Fibroblast of lung (primary cell): ENCODE data around the gene SEC61A2.

ENCODE experiments used
- EZH2 ChIP-seq: IDR thresholded peaks from 2 replicates; pipeline ENCODE4 v1.5.1; 2012; ENCODE audit warnings: low read length, control low read depth, mild to moderate bottlenecking; ENCODE audit errors: missing control alignments
- TF ChIP-seq, protein P1 (sequence below), 2 donors: IDR thresholded peaks in 1 of 2; conservative IDR thresholded peaks in 1 of 2; 1 replicate in 1 of 2; 2 replicates in 1 of 2; pipeline ENCODE4 v1.5.1; 2011 to 2012; ENCODE audit warnings: low read length in 2 of 2, control low read depth in 1 of 2, inconsistent platforms in 1 of 2, low read depth in 1 of 2, mild to moderate bottlenecking in 1 of 2

DNA sequence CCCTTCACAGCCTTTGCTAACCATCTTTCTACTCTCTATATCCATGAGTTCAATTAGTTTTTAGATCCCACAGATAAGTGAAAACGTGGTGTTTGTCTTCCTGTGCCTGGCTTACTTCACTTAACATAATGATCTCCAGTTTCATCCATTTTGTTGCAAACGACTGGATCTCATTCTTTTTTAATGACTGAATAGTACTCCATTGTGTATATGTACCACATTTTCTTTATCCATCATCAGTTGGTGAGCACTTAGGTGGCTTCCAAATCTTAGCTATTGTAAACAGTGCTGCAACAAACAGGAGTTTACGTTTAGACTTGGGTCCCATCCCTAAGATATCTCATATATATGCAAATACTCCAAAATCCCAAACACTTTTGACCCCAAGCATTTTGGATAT is 75.6 kb downstream of the SEC61A2 start:
- TF ChIP-seq, protein P1, sequence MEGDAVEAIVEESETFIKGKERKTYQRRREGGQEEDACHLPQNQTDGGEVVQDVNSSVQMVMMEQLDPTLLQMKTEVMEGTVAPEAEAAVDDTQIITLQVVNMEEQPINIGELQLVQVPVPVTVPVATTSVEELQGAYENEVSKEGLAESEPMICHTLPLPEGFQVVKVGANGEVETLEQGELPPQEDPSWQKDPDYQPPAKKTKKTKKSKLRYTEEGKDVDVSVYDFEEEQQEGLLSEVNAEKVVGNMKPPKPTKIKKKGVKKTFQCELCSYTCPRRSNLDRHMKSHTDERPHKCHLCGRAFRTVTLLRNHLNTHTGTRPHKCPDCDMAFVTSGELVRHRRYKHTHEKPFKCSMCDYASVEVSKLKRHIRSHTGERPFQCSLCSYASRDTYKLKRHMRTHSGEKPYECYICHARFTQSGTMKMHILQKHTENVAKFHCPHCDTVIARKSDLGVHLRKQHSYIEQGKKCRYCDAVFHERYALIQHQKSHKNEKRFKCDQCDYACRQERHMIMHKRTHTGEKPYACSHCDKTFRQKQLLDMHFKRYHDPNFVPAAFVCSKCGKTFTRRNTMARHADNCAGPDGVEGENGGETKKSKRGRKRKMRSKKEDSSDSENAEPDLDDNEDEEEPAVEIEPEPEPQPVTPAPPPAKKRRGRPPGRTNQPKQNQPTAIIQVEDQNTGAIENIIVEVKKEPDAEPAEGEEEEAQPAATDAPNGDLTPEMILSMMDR (conservative IDR thresholded peaks at IDR 0.05 in 1 of 2, IDR thresholded peaks at IDR 0.05 in 1 of 2; ENCODE audit: low read depth in 1 of 2, low read length in 2 of 2): no peak
- no peak for TF ChIP-seq EZH2
